GM12872 (cell line): ENCODE results near the gene GTF2F1.

Experiments
- TF ChIP-seq, protein P1 (sequence below): IDR thresholded peaks from 3 replicates; pipeline ENCODE4 v1.5.1; 2011; ENCODE audit warnings: low read depth, mild to moderate bottlenecking, low read length, moderate library complexity; ENCODE audit not compliant: insufficient read depth

Gene GTF2F1

DNA sequence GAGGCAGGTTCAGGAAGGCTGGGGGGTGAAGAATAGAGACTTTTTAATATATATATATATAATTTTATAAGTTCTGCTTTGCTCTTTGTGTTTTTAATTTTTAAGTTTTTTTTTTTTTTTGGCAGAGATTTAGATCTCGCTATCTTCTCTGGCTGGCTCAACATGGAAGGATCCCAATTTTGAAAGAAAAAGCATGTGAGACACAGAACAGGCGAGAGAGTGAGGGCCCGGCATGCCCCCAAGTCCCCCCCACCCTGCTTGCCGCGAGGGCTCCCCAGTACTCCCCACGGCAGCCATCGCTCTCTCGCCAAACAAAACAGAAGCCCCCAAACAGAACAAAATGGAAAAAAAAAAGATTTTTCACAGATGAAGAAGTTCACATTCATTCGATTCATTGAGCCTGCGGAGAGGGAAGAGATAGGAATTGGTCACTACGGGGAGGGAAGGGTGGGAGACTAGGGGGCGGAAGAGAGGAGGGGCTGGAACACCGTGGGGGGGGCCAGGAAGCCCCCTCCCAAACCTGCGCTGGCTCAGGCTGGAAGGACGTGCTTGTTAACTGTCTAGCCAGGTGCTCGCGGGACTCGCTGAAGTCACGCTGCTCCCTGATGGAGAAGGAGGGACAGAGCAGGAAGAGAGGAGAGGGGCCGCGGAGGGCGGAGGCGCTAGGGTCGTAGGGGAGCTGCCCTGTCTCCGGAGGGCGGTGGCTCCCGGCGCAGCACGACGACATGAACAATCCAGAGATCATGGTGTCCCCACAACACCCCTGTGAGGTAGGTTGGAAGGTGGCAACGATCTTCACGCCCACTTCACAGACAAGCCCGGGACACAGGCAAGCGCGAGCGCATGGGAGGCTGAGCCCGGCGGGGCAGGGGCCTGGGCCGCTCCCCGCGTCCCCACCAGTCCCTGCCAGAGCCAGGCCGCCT, 21.0 kb upstream of the GTF2F1 start:
- TF ChIP-seq, protein P1, sequence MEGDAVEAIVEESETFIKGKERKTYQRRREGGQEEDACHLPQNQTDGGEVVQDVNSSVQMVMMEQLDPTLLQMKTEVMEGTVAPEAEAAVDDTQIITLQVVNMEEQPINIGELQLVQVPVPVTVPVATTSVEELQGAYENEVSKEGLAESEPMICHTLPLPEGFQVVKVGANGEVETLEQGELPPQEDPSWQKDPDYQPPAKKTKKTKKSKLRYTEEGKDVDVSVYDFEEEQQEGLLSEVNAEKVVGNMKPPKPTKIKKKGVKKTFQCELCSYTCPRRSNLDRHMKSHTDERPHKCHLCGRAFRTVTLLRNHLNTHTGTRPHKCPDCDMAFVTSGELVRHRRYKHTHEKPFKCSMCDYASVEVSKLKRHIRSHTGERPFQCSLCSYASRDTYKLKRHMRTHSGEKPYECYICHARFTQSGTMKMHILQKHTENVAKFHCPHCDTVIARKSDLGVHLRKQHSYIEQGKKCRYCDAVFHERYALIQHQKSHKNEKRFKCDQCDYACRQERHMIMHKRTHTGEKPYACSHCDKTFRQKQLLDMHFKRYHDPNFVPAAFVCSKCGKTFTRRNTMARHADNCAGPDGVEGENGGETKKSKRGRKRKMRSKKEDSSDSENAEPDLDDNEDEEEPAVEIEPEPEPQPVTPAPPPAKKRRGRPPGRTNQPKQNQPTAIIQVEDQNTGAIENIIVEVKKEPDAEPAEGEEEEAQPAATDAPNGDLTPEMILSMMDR: no peak

DNA sequence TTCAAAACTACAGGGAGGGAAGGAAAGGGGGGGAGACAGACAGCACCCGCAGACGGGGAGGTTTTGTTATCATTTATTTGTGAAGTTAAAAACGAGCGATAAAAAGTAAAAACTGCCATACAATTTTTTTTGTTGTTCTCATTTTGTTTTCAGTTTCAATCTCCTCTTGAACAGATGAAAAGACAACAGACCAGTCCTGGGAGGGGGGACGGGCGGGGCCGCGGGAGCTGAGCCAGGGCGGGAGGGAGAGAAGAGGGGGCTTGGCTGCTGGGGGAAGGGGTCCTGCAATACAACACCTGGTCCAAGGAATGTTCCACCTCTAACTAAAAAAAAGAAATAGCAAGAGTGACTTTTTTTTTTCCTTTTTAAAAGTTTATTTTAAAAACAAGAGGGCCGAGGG, 20.3 kb upstream of the GTF2F1 start:
- TF ChIP-seq, protein P1: no peak

DNA sequence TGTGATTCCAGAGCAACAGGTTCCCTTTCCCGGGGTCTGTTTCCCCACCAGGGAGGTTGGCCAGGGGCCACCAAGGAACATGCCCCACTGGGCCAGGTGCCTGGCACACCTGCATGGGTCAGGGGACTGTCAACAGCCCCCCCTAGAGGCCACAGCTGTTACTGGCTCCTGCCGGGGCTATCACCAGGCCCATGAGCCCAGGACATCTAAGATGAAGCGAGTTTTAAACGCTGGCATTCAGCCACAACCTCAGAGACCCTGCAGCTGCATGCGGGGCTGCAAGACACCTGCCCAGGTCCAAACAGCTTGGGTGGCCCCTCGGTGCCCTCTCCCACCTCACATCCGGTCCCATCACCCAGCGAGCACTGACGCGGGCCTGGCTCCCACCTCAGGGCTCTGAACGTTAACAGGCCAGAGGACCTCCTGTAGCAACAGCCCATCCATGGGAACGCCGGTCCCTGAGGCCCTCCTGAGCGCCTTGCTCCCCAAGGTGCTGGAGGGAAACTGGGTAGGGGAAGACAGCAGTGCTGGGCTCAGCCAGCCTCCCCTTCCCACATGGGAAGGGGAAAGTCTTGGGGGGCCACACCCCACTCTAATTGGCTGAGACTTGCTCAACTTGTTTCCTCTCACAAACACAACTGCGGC, 19.6 kb upstream of the GTF2F1 start:
- TF ChIP-seq, protein P1: peak; percentile 81

DNA sequence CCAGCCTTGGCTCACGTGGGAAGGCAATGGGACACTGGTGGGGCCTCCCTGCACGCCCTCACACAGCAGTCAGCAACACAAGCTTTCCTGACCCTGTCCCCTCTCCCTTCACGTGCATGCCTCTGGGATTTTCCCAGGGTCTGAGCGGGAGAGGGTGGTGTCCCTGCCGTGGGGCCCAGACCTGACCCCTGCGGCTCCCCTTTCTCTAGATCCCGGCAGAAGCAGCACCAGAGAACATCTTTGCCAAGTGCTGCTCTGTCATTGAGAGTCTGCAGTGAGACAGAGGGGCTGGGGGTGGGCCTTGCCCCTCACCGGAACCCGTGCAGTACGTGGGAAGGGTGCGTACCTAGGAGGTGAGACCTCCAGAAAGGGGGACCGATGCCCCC, 19.1 kb upstream of the GTF2F1 start:
- TF ChIP-seq, protein P1: no peak

DNA sequence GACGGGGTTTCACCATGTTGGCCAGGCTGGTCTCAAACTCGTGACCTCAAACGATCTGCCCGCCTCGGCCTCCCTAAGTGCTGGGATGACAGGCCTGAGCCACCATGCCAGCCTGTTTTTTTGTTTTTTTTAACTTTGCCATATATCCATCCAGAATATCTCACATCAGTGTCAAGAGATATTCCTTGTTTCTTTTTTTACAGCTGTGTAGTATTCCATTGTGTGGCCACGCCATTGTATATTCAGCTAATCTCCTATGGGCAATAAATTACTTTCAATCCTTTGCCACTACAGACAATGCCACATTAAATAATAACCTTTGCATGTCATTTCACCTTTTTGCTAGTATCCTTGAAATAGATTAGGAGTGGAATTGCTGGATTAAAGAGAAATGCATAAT, 16.4 kb upstream of the GTF2F1 start:
- TF ChIP-seq, protein P1: no peak

DNA sequence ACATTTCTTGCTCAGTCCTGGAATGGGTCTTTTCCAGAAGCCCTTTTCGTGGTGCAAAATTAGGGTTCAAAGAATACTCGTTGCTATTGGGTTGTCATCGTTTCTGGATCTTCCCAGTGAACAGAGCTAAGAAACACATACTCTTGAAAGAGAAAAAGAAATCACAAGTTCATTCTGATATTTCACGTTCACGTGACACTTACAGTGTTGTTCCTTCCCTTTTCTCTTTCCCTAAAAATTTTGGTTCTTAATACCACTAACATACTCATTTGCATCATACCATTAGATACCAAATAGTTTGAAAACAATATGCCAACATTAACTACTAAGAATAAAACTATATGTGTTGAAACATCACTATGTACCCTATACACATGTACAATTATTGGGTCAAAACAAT, 13.4 kb upstream of the GTF2F1 start:
- TF ChIP-seq, protein P1: no peak

DNA sequence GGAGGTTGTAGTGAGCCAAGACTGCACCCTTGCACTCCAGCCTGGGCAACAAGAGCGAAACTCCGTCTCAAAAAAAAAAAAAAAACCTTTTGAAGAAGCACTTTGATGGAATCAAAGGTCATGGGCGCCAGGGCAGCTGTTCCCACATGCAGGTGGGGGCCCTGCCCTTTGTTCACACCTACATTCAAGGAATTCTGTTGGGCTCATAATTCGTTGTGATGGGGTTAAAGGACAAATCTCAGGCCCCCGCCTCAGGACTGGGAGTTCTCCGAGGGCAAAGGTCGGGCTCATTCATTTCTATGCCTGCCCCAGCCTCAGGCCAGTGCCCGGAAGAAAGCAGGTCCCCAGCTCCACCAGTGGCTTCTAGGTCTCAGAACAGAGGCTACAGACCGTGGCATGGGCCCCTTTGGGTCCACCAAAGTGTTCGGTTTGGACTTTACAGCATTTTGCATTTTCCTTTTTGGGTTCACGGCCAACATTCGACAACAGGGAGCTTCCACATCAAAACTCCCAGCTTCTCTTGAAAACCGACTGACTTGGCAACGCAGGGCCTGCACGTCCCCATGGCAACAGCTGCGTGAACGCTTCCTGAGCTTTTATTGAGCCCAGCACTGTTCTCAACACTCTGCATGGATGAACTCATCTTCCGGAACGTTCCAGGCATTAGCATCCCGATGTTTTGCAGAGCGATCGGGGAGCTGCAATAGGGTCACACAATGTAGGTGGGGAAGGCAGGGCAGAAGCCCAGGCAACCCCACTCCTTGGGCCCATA, 10.1 kb upstream of the GTF2F1 start:
- TF ChIP-seq, protein P1: no peak
